Activated CD8-positive, alpha-beta memory T cell treated with anti-CD3 and anti-CD28 coated beads, Interleukin-2, amount 50 U/mL, for 1 hour (primary cell): ENCODE data around the gene ACOT11.

Experiments used
- DNase-seq: peaks from one replicate; pipeline ENCODE4 v3.0.0-alpha.2; 2020; ENCODE audit errors: extremely low read depth

The ACOT11 gene

DNA sequence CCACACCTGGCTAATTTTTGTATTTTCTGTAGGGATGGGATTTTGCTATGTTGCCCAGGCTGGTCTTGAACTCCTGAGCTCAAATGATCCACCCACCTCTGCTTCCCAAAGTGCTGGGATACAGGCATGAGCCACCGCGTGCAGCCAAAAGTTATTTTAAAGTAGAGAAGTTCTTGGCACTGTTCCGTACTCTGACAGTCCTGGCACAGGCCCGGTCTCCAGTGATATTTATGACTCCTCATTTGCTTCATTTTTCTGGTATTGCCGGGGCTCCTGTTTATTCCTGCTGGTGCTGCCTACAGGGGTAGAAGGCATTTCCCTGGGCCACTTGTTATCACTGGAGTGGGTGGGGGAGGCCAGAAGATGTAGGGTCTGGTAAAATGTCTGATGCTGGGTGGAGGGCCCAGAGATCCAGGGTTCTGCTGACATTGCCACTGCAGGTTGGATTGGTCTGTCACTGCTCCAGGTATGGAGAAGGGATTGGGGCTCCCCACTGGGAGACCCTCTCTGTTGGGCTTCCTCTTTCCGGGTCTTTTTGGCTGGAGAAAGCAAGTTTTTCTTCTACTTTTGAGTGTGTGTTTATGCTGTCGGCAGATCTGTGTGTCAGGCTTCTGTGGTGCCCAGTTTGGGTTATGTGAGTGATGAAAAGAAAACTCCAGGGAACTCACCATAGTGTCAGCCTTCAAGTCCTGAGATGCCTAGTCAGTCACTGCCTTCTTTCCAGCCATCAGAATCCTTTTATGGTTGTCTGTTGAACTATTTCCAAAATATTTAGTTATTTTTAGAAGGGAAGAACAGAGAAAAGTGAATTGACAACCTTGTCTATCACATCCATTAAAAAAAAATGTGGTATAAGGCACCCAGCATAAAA lies 98.0 kb downstream of the ACOT11 start:
- no peak for DNase-seq

DNA sequence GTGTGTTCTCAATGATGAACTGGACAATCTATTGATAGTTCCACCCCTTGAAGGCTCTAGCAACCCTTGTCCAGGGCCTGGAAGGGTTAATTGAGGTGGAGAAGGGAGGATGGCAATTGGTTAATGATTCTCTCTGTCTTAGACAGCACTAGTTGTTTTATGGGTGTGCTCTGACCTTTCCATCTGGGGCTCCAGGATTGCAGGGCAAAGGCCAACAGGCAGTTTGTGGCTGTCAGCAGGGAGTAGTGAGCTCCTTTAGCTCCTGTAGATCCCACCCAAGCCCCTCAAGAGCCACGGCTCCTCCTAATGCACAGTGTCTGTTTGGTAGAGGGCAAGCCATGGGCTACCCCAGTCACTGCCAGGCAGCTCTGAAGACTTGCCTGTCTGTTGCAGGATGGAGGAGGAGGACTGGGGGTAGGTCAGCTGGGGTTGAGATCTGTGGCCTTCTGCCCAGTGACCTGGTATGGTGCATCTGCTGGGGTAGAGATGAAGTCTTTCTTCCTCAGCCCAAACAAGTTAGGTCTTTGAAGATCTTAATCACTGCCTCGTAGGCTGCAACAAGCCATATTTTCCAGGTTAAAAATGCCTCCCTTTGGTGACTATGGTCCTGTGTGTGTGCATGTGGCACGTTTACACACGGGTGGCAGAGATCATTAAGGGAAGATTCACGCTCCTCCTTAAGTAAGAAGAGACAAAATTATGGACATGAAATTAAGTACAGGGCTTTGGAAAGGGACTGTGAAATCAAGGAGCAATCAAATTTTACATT lies 101.3 kb downstream of the ACOT11 start:
- DNase-seq = no peak

DNA sequence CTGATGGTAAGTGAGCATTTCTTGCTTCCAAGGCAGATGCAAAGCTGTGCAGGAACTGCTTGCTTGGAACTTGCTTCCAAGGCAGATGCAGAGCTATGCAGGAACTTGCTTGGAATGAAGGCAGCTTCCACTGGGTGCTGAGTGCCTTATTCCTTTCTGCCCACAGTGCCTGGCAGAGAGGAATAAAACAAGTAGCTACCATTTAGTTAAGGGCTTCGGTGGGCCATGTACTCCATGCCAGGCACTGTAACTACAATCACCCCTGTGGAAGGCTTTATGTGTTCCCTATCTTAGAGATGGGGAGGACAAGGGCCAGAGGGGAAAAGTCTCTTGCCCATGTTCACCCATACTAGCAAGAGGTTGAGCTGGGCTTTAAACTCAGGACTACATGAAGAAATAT lies 101.9 kb downstream of the ACOT11 start:
- DNase-seq = no peak

DNA sequence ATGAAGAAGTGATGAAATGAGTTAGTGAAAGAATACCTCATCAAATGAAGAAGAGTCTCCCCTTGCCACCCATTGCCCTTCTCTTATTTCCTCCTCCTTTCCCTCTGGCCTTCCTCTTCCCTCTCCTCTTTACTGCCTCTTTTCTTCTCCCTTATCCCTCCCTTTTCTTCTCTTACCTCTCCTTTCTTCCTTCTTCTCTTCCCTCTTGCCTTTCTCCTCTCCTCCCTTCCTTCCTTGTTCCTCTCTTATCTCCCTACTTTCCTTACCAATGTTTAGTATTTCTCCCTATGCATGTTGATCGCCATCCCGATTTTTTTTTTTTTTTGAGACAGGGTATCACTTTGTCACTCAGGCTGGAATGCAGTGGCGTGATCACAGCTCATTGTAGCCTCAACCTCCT lies 102.4 kb downstream of the ACOT11 start:
- DNase-seq = no peak

DNA sequence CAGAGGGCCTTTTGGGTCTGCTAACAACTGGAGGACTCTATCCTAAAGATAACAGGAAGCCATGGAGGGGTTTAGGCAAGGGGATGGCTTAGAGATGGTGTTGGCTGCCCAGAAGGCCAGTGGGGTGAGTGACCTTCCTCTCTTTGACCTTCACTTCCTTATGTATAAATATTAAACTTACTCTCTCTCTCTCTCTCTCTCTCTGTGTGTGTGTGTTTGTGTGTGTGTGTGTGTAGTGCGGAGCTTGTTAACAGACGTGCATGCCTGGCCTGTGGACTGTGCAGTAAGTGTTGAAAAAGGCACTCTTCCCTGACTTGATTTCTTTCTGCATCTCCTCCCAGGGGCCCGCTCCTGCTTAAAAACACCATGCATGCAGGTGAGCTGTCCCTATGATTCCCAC lies 103.6 kb downstream of the ACOT11 start:
- no peak for DNase-seq

DNA sequence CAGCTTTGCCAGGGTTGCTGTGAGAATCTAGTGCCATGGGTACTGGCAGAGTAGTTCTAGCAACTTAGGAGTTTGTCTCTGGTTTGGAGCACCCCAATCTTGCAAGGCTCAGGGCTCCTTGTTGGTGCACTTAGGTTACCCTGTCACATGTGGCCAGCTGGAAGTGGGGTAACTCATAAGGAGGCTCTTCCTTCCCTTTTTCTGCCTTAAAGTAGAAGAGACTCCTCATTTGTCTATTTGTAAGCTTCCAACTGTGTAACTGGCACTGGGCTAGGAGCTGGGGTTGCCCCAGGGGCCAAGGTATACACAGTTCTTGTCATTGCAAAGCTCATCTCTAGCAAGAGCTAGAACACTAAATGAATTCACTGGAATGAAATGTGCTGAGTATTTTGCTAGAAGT lies 104.1 kb downstream of the ACOT11 start:
- no peak for DNase-seq

DNA sequence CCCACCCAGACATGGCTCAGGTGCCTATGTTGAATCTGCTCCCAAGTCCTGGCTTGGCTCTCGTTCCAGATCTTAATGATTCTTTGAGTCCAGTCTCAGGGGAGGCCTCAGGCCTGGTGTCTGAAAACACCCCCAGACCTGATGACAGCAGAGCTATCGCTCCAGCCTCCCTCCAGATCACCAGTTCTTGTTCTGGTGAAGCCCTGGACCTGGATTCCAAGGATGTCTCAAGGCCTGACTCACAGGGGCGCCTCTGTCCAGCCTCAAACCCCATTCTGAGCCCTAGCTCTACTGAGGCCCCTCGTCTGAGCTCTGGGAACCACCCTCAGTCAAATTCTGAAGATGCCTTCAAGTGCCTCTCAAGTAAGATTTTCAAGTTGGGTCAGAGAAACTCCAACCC lies 105.0 kb downstream of the ACOT11 start:
- DNase-seq = no peak

DNA sequence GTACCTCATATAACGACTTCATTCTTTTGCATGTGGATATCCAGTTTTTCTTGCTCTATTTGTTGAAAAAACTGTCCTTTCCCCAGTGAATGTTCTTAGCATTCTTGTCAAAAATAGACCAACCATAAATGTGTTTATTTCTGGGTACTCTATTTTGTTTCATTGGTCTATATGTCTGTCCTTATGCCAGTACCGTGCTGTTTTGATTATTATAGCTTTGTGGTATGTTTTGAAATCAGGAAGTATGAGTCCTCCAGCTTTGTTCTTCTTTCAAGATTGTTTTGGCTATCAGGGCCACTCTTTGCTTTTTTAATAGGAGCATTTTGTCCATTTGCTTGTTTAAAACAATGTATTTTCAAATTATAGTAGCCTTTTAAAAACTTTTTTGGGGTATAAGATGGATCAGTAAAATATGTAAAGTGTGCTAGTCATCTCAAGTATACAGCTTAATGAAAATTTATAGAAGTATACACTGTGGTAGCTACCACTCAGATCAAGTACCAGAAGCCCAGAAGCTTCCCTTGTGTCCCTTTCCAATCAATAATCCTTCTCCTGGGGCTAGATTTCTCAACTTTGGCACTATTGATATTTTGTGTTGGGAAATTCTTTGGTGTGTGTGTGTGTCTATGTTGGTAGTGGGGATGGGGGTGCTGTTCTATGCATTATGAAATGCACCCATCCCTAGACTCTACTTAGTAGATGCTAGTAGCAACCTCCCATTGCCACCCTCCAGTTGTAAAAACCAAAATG lies 110.3 kb downstream of the ACOT11 start:
- no peak for DNase-seq
